ENCODE data around the gene FHIT.

FHIT gene

GRCh38 chr3:60095516-60095915 is 1155.7 kb downstream of the FHIT start:
- in situ Hi-C loops (cut with MboI; ENCODE audit: low sequenced_read_pairs), result no loop called here

GRCh38 chr3:60094392-60094947 is 1156.8 kb downstream of the FHIT start:
- in situ Hi-C loops (cut with MboI; ENCODE audit: low sequenced_read_pairs), result no loop called here

GRCh38 chr3:60090548-60090947 is 1160.7 kb downstream of the FHIT start:
- in situ Hi-C loops (cut with MboI; ENCODE audit: low sequenced_read_pairs), result no loop called here

- in situ Hi-C loops (cut with MboI; ENCODE audit: low sequenced_read_pairs), result no loop called here
Observed at GRCh38 chr3:60086811-60087210, 1164.4 kb downstream of the FHIT start.

GRCh38 chr3:60085649-60086048 is 1165.6 kb downstream of the FHIT start:
- in situ Hi-C loops (cut with MboI; ENCODE audit: low sequenced_read_pairs), result no loop called here

- in situ Hi-C loops (cut with MboI; ENCODE audit: low sequenced_read_pairs), result no loop called here
Observed at GRCh38 chr3:60081381-60082095, 1169.7 kb downstream of the FHIT start.

- in situ Hi-C loops (cut with MboI; ENCODE audit: low sequenced_read_pairs), result no loop called here
Observed at GRCh38 chr3:60080648-60081047, 1170.6 kb downstream of the FHIT start.

GRCh38 chr3:60079076-60079475 is 1172.2 kb downstream of the FHIT start:
- in situ Hi-C loops (cut with MboI; ENCODE audit: low sequenced_read_pairs), result no loop called here

GRCh38 chr3:60076331-60076730 is 1174.9 kb downstream of the FHIT start:
- in situ Hi-C loops (cut with MboI; ENCODE audit: low sequenced_read_pairs), result no loop called here

GRCh38 chr3:60073942-60074341 is 1177.3 kb downstream of the FHIT start:
- in situ Hi-C loops (cut with MboI; ENCODE audit: low sequenced_read_pairs), result no loop called here

- in situ Hi-C loops (cut with MboI; ENCODE audit: low sequenced_read_pairs), result no loop called here
Observed at GRCh38 chr3:60073228-60073627, 1178.0 kb downstream of the FHIT start.

GRCh38 chr3:60070366-60070765 is 1180.9 kb downstream of the FHIT start:
- in situ Hi-C loops (cut with MboI; ENCODE audit: low sequenced_read_pairs), result no loop called here

- in situ Hi-C loops (cut with MboI; ENCODE audit: low sequenced_read_pairs), result no loop called here
Observed at GRCh38 chr3:60065227-60065868, 1185.9 kb downstream of the FHIT start.

GRCh38 chr3:60064210-60065178 is 1186.8 kb downstream of the FHIT start:
- in situ Hi-C loops (cut with MboI; ENCODE audit: low sequenced_read_pairs), result no loop called here

- in situ Hi-C loops (cut with MboI; ENCODE audit: low sequenced_read_pairs), result no loop called here
Observed at GRCh38 chr3:60056404-60056803, 1194.8 kb downstream of the FHIT start.

GRCh38 chr3:60055765-60056164 is 1195.5 kb downstream of the FHIT start:
- in situ Hi-C loops (cut with MboI; ENCODE audit: low sequenced_read_pairs), result no loop called here

- in situ Hi-C loops (cut with MboI; ENCODE audit: low sequenced_read_pairs), result no loop called here
Observed at GRCh38 chr3:60053526-60054265, 1197.6 kb downstream of the FHIT start.

- in situ Hi-C loops (cut with MboI; ENCODE audit: low sequenced_read_pairs), result no loop called here
Observed at GRCh38 chr3:60048447-60048848, 1202.8 kb downstream of the FHIT start.

GRCh38 chr3:60047426-60048200 is 1203.6 kb downstream of the FHIT start:
- in situ Hi-C loops (cut with MboI; ENCODE audit: low sequenced_read_pairs), result no loop called here

GRCh38 chr3:60046210-60046609 is 1205.0 kb downstream of the FHIT start:
- in situ Hi-C loops (cut with MboI; ENCODE audit: low sequenced_read_pairs), result no loop called here

All from HL-60/S4 treated with phorbol 12-myristate 13-acetate at 8.2 ng/mL for 4 days and 3 days (cell line).